H1 (cell line): ENCODE data around the gene ANLN. TPM values are rescaled to one million over a fixed set of nuclear protein-coding genes. Genes with fewer than 3 reads are reported as not detected.

Experiments
- CTCF ChIA-PET: fragments of 300-600 bp; sonication (Branson Sonifier 250); formaldehyde crosslinking; loops from one replicate; lab custom pipeline; 2021; ENCODE audit not compliant: partially characterized antibody; lab: Charles Lee
- POLR2A ChIA-PET: fragments of 300-600 bp; sonication (Branson Sonifier 250); formaldehyde crosslinking; loops from one replicate; lab custom pipeline; 2021; ENCODE audit warnings: inconsistent platforms; ENCODE audit not compliant: partially characterized antibody; lab: Charles Lee
- DNase-seq, 2 experiments: peaks; one replicate each; pipeline versions ENCODE4 v3.0.0 to v3.0.0-alpha.2; 2010 to 2022; ENCODE audit warnings: low spot score in 2 of 2, low read depth in 1 of 2, mixed read lengths in 1 of 2
- FAIRE-seq: peaks from 2 replicates; lab custom pipeline; 2011; peaks lifted over from hg19 to GRCh38; lab: Jason Lieb, UNC
- H2AFZ ChIP-seq: 2 replicates; pipeline ENCODE4 v1.8.1; 2012; ENCODE audit warnings: low read length, inconsistent platforms
- H2AK5ac ChIP-seq: 2 replicates; pipeline ENCODE4 v1.6.1; 2013; ENCODE audit warnings: low read depth, low read length
- H2BK120ac ChIP-seq: replicated peaks from 2 replicates; pipeline ENCODE3; 2013; ENCODE audit warnings: low read depth, low read length, inconsistent platforms
- H2BK12ac ChIP-seq: 2 replicates; pipeline ENCODE4 v1.6.1; 2013; ENCODE audit warnings: low read depth, low read length
- H2BK15ac ChIP-seq: 2 replicates; pipeline ENCODE4 v1.6.1; 2013; ENCODE audit warnings: low read length
- H2BK20ac ChIP-seq: 2 replicates; pipeline ENCODE4 v1.6.1; 2013; ENCODE audit warnings: low read length
- H2BK5ac ChIP-seq: 2 replicates; pipeline ENCODE4 v1.6.1; 2013; ENCODE audit warnings: low read depth, low read length
- H3K14ac ChIP-seq: 2 replicates; pipeline ENCODE4 v1.6.1; 2013; ENCODE audit warnings: inconsistent platforms; ENCODE audit not compliant: insufficient read length
- H3K18ac ChIP-seq: 2 replicates; pipeline ENCODE4 v1.6.1; 2013; ENCODE audit warnings: low read length; ENCODE audit errors: extremely low read depth
- H3K23ac ChIP-seq: 2 replicates; pipeline ENCODE4 v1.6.1; 2013; ENCODE audit warnings: inconsistent platforms; ENCODE audit not compliant: insufficient read length
- H3K23me2 ChIP-seq: 2 replicates; pipeline ENCODE4 v1.6.1; 2013; ENCODE audit warnings: low read depth, low read length
- H3K27ac ChIP-seq: 2 replicates; pipeline ENCODE4 v1.6.1; 2011; ENCODE audit warnings: low read depth, low read length, inconsistent platforms
- H3K27me3 ChIP-seq, 4 experiments: replicated peaks in 1 of 4; 1 replicate in 1 of 4; 2 replicates in 3 of 4; pipeline versions ENCODE4 v1.6.1 to v1.8.1; 2011 to 2013; ENCODE audit warnings: low read length in 3 of 4, mild to moderate bottlenecking in 3 of 4, inconsistent platforms in 2 of 4, mixed read lengths in 2 of 4, moderate library complexity in 1 of 4; ENCODE audit not compliant: control insufficient read depth in 3 of 4, insufficient read depth in 3 of 4; ENCODE audit errors: extremely low read depth in 1 of 4
- H3K36me3 ChIP-seq, 4 experiments: 2 replicates each; pipeline versions ENCODE4 v1.6.1 to v1.8.1; 2011 to 2013; ENCODE audit warnings: mild to moderate bottlenecking in 4 of 4, low read length in 3 of 4, moderate library complexity in 2 of 4, control low read depth in 1 of 4, inconsistent platforms in 1 of 4; ENCODE audit not compliant: insufficient read depth in 4 of 4, control insufficient read depth in 2 of 4
- H3K4ac ChIP-seq: replicated peaks from 2 replicates; pipeline ENCODE3; 2013; ENCODE audit warnings: low read length, low read depth, mixed read lengths, inconsistent platforms; ENCODE audit not compliant: insufficient read length
- H3K4me1 ChIP-seq, 4 experiments: replicated peaks in 1 of 4; 1 replicate in 1 of 4; 2 replicates in 3 of 4; pipeline versions ENCODE4 v1.6.1 to v1.8.1; 2011 to 2013; ENCODE audit warnings: low read length in 3 of 4, inconsistent platforms in 2 of 4, mixed read lengths in 1 of 4; ENCODE audit not compliant: insufficient read depth in 4 of 4, control insufficient read depth in 3 of 4
- H3K4me2 ChIP-seq, 2 experiments: 2 replicates each; pipeline versions ENCODE4 v1.6.1 to v1.8.1; 2011 to 2013; ENCODE audit warnings: low read depth in 2 of 2, low read length in 2 of 2, control low read depth in 1 of 2, inconsistent platforms in 1 of 2, mild to moderate bottlenecking in 1 of 2; ENCODE audit not compliant: insufficient read depth in 1 of 2
- H3K4me3 ChIP-seq, 4 experiments: fragments of 200-600, 300-600 bp in 1 of 4; sonication (generic), shearing (Covaris generic), sonication (Bioruptor Twin) in 1 of 4; 2 replicates each; pipeline versions ENCODE4 v1.5.1 to v1.8.1; 2011 to 2016; ENCODE audit warnings: low read length in 4 of 4, low read depth in 3 of 4, control low read depth in 2 of 4, inconsistent platforms in 2 of 4, mild to moderate bottlenecking in 2 of 4, mixed read lengths in 1 of 4, moderate library complexity in 1 of 4; ENCODE audit not compliant: insufficient read depth in 2 of 4; ENCODE audit errors: extremely low read depth in 1 of 4
- H3K56ac ChIP-seq: replicated peaks from 2 replicates; pipeline ENCODE3; 2013; ENCODE audit warnings: low read depth, mild to moderate bottlenecking, mixed read lengths, low read length, inconsistent platforms; ENCODE audit not compliant: insufficient read length
- H3K79me1 ChIP-seq: 2 replicates; pipeline ENCODE4 v1.6.1; 2013; ENCODE audit warnings: low read depth, low read length, control low read depth
- H3K79me2 ChIP-seq, 2 experiments: 2 replicates each; pipeline versions ENCODE4 v1.6.1 to v1.8.1; 2012 to 2013; ENCODE audit warnings: low read length in 2 of 2, mild to moderate bottlenecking in 2 of 2, inconsistent platforms in 1 of 2; ENCODE audit not compliant: insufficient read depth in 2 of 2, control insufficient read depth in 1 of 2
- H3K9ac ChIP-seq, 4 experiments: replicated peaks in 1 of 4; 1 replicate in 1 of 4; 2 replicates in 3 of 4; pipeline versions ENCODE4 v1.6.1 to v1.8.1; 2011 to 2013; ENCODE audit warnings: low read depth in 3 of 4, low read length in 3 of 4, control low read depth in 2 of 4, mild to moderate bottlenecking in 2 of 4, moderate library complexity in 2 of 4, inconsistent platforms in 1 of 4; ENCODE audit errors: extremely low read depth in 1 of 4
- H3K9me3 ChIP-seq, 2 experiments: 2 replicates each; pipeline versions ENCODE4 v1.6.1 to v1.8.1; 2012 to 2013; ENCODE audit warnings: mild to moderate bottlenecking in 2 of 2, moderate library complexity in 2 of 2, control low read depth in 1 of 2, inconsistent platforms in 1 of 2, low read depth in 1 of 2, low read length in 1 of 2, mixed read lengths in 1 of 2; ENCODE audit not compliant: insufficient read depth in 2 of 2
- H4K20me1 ChIP-seq, 2 experiments: replicated peaks in 1 of 2; 2 replicates each; pipeline versions ENCODE3 to v1.8.1; 2011 to 2013; ENCODE audit warnings: inconsistent platforms in 2 of 2, low read length in 2 of 2, mild to moderate bottlenecking in 1 of 2; ENCODE audit not compliant: insufficient read depth in 2 of 2, control insufficient read depth in 1 of 2
- H4K5ac ChIP-seq: 2 replicates; pipeline ENCODE4 v1.6.1; 2013; ENCODE audit warnings: low read length, low read depth, mixed read lengths, inconsistent platforms; ENCODE audit not compliant: insufficient read length
- H4K8ac ChIP-seq: 2 replicates; pipeline ENCODE4 v1.8.0; 2013; ENCODE audit warnings: mild to moderate bottlenecking, moderate library complexity, low read length, inconsistent platforms; ENCODE audit not compliant: insufficient read depth; ENCODE audit errors: extremely low read depth
- H4K91ac ChIP-seq: replicated peaks from 2 replicates; pipeline ENCODE3; 2013; ENCODE audit warnings: low read length, mixed read lengths, inconsistent platforms; ENCODE audit not compliant: insufficient read length
- BACH1 ChIP-seq: IDR thresholded peaks from 2 replicates; pipeline ENCODE4 v1.6.1; 2012; ENCODE audit warnings: low read length, improper control_type of control experiment
- EGR1 ChIP-seq: IDR thresholded peaks from 2 replicates; pipeline ENCODE4 v1.6.1; 2011; ENCODE audit warnings: low read depth, low read length, borderline replicate concordance
- EP300 ChIP-seq, 2 experiments: IDR thresholded peaks; 1 replicate in 1 of 2; 2 replicates in 1 of 2; pipeline ENCODE4 v1.6.1; 2011 to 2012; ENCODE audit warnings: low read depth in 2 of 2, low read length in 2 of 2, mild to moderate bottlenecking in 2 of 2, borderline replicate concordance in 1 of 2, inconsistent platforms in 1 of 2, moderate library complexity in 1 of 2
- FOSL1 ChIP-seq: IDR thresholded peaks from 2 replicates; pipeline ENCODE4 v1.6.1; 2011; ENCODE audit warnings: mild to moderate bottlenecking, low read depth, low read length, moderate library complexity; ENCODE audit not compliant: insufficient read depth
- MAFK ChIP-seq: IDR thresholded peaks from 2 replicates; pipeline ENCODE4 v1.6.1; 2012; ENCODE audit warnings: low read depth, mild to moderate bottlenecking, improper control_type of control experiment, low read length
- NRF1 ChIP-seq: IDR thresholded peaks from 2 replicates; pipeline ENCODE4 v1.6.1; 2011; ENCODE audit warnings: mild to moderate bottlenecking, low read depth, low read length, improper control_type of control experiment
- SP1 ChIP-seq: IDR thresholded peaks from 2 replicates; pipeline ENCODE4 v1.6.1; 2011; ENCODE audit warnings: low read depth, low read length
- WGBS, 2 experiments: shearing (Covaris generic) in 1 of 2; methylation state at CpG; one replicate each; pipeline versions ENCODE4 v1.1.6 to v1.1.7; 2013 to 2015; ENCODE audit warnings: low lambda C conversion rate in 2 of 2, mixed read lengths in 2 of 2, inconsistent platforms in 1 of 2, low coverage in 1 of 2, missing lambda C conversion rate in 1 of 2; ENCODE audit not compliant: insufficient replicate concordance in 2 of 2, insufficient coverage in 1 of 2, insufficient read length in 1 of 2; ENCODE audit errors: extremely low coverage in 1 of 2, missing lambda C conversion rate in 1 of 2; 5-methylcytosine and 5-hydroxymethylcytosine counted together
- polyA plus RNA-seq, 7 experiments: library from polyadenylated mRNA; depleted of rRNA in 3 of 7; stranded (reverse) in 5 of 7; unstranded in 2 of 7; fragments of >200 nt in 5 of 7; fragments of 200-250 nt in 2 of 7; gene quantifications; 1 replicate in 5 of 7; 2 replicates in 1 of 7; 4 replicates in 1 of 7; pipeline versions ENCODE4 v1.2.1 to v1.2.3, GENCODE V29; 2011 to 2013; ENCODE audit warnings: missing spikeins in 2 of 7, mixed read lengths in 2 of 7
- total RNA-seq: library from RNA; stranded (reverse); fragmentation: NEBNext Ultra II Directional; extraction: Animal tissue kit (Norgen Biotek cat#: 25700); gene quantifications from 2 replicates; pipeline ENCODE4 v1.2.1, GENCODE V29; 2021

Gene ANLN
- total and polyA plus RNA-seq, 2 of the 8 experiments (the other 6 are each of a cell fraction or from before 2014, with no cell fraction given) = 18.5 to 90.1 TPM

- H3K4ac ChIP-seq = no peak overlapping the region
- no peaks in the 10 kb centered on the region for H3K9me3 ChIP-seq
- no peaks in the 10 kb centered on the region for H3K36me3 ChIP-seq
- FAIRE-seq (no peak), DNase-seq (no peak)
- no peak overlapping the region for H2AK5ac ChIP-seq
- no peak overlapping the region for H4K91ac ChIP-seq
- TF ChIP-seq SP1 (no peak), MAFK (no peak), EGR1 (no peak), BACH1 (no peak), FOSL1 (no peak), NRF1 (no peak), EP300 (IDR thresholded peaks at IDR 0.05; ENCODE audit: borderline replicate concordance in 1 of 2, low read depth in 2 of 2, low read length in 2 of 2) (no peak)
- H3K23me2 ChIP-seq = no peaks in the 10 kb centered on the region
- H3K18ac ChIP-seq = no peak overlapping the region
- POLR2A ChIA-PET = no interaction called here
- H2BK5ac ChIP-seq = no peak overlapping the region
- no peak overlapping the region for H3K23ac ChIP-seq
- no peaks in the 10 kb centered on the region for H3K79me1 ChIP-seq
- H2BK12ac ChIP-seq = no peak overlapping the region
- no peak overlapping the region for H4K5ac ChIP-seq
- H2AFZ ChIP-seq = no peak overlapping the region
- H2BK20ac ChIP-seq = no peak overlapping the region
- H3K27me3 ChIP-seq = no peaks in the 10 kb centered on the region
- H2BK15ac ChIP-seq = no peak overlapping the region
- WGBS, 2 experiments = 94% methylated on average over 3 of the region's 3 CpGs; no CpG with 5 or more reads in 1 of the 2 experiments
- no peaks in the 10 kb centered on the region for H3K79me2 ChIP-seq
- H3K4me2 ChIP-seq = no peak overlapping the region
- no peak overlapping the region for H3K27ac ChIP-seq
- no peak overlapping the region for H3K9ac ChIP-seq
- no peaks in the 10 kb centered on the region for H4K20me1 ChIP-seq
- no peak overlapping the region for H2BK120ac ChIP-seq
- H3K14ac ChIP-seq = no peak overlapping the region
- H3K56ac ChIP-seq = no peak overlapping the region
- H3K4me1 ChIP-seq = no peaks in the 10 kb centered on the region
- no peak overlapping the region for H3K4me3 ChIP-seq
- H4K8ac ChIP-seq = no peak overlapping the region
- CTCF ChIA-PET = interaction anchor here (0.8 to 11.8 kb wide), 6 partner anchors 16 to 707 kb away, joined by 3 to 104 read pairs (median 6); no protein-coding TSS in a partner anchor
These were observed 101.7 kb downstream of the ANLN start for GRCh38 chr7:36491317-36491716.
